ENCODE measurements around the gene URM1.
A peak's percentile ranks its signal among the peaks of the same experiment; 100 is the strongest.
"Not testable (repeated sequence)": the region's sequence is repeated elsewhere in the genome, so short reads cannot be mapped to it uniquely, and the experiment has no call there.

The URM1 gene

GRCh38 chr9:128411364-128412119, 40.4 kb downstream of the URM1 start:
- DNase-seq: no peak

- peak; percentile 46 for DNase-seq
These were observed 41.1 kb downstream of the URM1 start for GRCh38 chr9:128412120-128412790.

- not testable (repeated sequence) for DNase-seq
These were observed 42.6 kb downstream of the URM1 start for GRCh38 chr9:128413728-128414127.

GRCh38 chr9:128414461-128414860, 43.3 kb downstream of the URM1 start:
- no peak for DNase-seq

- no peak for DNase-seq
These were observed 44.1 kb downstream of the URM1 start for GRCh38 chr9:128415281-128415680.

- DNase-seq: no peak
These were observed 44.8 kb downstream of the URM1 start for GRCh38 chr9:128416014-128416413.

- no peak for DNase-seq
These were observed 45.4 kb downstream of the URM1 start for GRCh38 chr9:128416432-128417019.

- no peak for DNase-seq
These were observed 48.1 kb downstream of the URM1 start for GRCh38 chr9:128419061-128419925.

GRCh38 chr9:128420060-128420650, 49.0 kb downstream of the URM1 start:
- peak; percentile 53 for DNase-seq

- DNase-seq: peak; percentile 20
These were observed 49.7 kb downstream of the URM1 start, which contains the start of gene CERCAM for GRCh38 chr9:128420651-128421481. Gene CERCAM (plus strand): TSS chr9:128420857. CDS start chr9:128420878, 21 bp downstream.

GRCh38 chr9:128421482-128421996, 50.4 kb downstream of the URM1 start:
- DNase-seq: no peak

GRCh38 chr9:128422022-128422782, 51.0 kb downstream of the URM1 start:
- DNase-seq: not testable (repeated sequence)

- DNase-seq: no peak
These were observed 51.6 kb downstream of the URM1 start for GRCh38 chr9:128422783-128423150.

- DNase-seq: not testable (repeated sequence)
These were observed 52.2 kb downstream of the URM1 start for GRCh38 chr9:128423356-128423755.

- no peak for DNase-seq
These were observed 53.1 kb downstream of the URM1 start for GRCh38 chr9:128424268-128424780.

- no peak for DNase-seq
These were observed 57.7 kb downstream of the URM1 start for GRCh38 chr9:128428644-128429512.

- no peak for DNase-seq
These were observed 58.4 kb downstream of the URM1 start for GRCh38 chr9:128429513-128430086.

- DNase-seq: no peak
These were observed 60.0 kb downstream of the URM1 start for GRCh38 chr9:128431207-128431606.

GRCh38 chr9:128434340-128434739, 63.2 kb downstream of the URM1 start:
- DNase-seq: no peak

All from activated CD4-positive, alpha-beta T cell treated with anti-CD3 and anti-CD28 coated beads, Interleukin-2, amount 50 U/mL, for 1 hour (primary cell).